Inferior parietal cortex (tissue), 1 donor: Measurements from ENCODE around the gene SLAMF8.

Experiments
- DNase-seq: peaks from one replicate; pipeline ENCODE4 v3.0.0-alpha.2; 2016; ENCODE audit errors: extremely low spot score

SLAMF8 gene

GRCh38 chr1:159849626-159850366 is 23.1 kb downstream of the SLAMF8 start:
- DNase-seq, result no peak

- no peak for DNase-seq
These were observed 24.7 kb downstream of the SLAMF8 start for GRCh38 chr1:159851407-159851806.

GRCh38 chr1:159853417-159854115 is 26.9 kb downstream of the SLAMF8 start:
- no peak for DNase-seq

GRCh38 chr1:159854116-159854692 is 27.5 kb downstream of the SLAMF8 start:
- peak; percentile 53 for DNase-seq

GRCh38 chr1:159854693-159855192 is 28.1 kb downstream of the SLAMF8 start:
- peak; percentile 57 for DNase-seq

GRCh38 chr1:159855709-159856108 is 29.0 kb downstream of the SLAMF8 start:
- no peak for DNase-seq

- DNase-seq, result no peak
These were observed 29.9 kb downstream of the SLAMF8 start for GRCh38 chr1:159856576-159856975.

GRCh38 chr1:159857889-159858288 is 31.2 kb downstream of the SLAMF8 start:
- no peak for DNase-seq

- no peak for DNase-seq
These were observed 33.2 kb downstream of the SLAMF8 start for GRCh38 chr1:159859767-159860322.

GRCh38 chr1:159860456-159860855 is 33.8 kb downstream of the SLAMF8 start:
- DNase-seq, result no peak

GRCh38 chr1:159861218-159861617 is 34.5 kb downstream of the SLAMF8 start:
- no peak for DNase-seq

GRCh38 chr1:159862031-159862430 is 35.4 kb downstream of the SLAMF8 start:
- no peak for DNase-seq

- no peak for DNase-seq
These were observed 35.9 kb downstream of the SLAMF8 start, which contains the start of gene VSIG8 for GRCh38 chr1:159862557-159862956. VSIG8 (minus strand) TSS chr1:159862657; CDS start chr1:159862521, 136 bp downstream.

- no peak for DNase-seq
These were observed 37.6 kb downstream of the SLAMF8 start for GRCh38 chr1:159864262-159864661.

GRCh38 chr1:159866066-159866465 is 39.4 kb downstream of the SLAMF8 start:
- DNase-seq, result no peak

GRCh38 chr1:159866905-159867663 is 40.4 kb downstream of the SLAMF8 start:
- DNase-seq, result no peak

- no peak for DNase-seq
These were observed 41.0 kb downstream of the SLAMF8 start for GRCh38 chr1:159867664-159868026.

GRCh38 chr1:159868766-159869165 is 42.1 kb downstream of the SLAMF8 start:
- DNase-seq, result no peak

GRCh38 chr1:159869173-159869572 is 42.5 kb downstream of the SLAMF8 start:
- no peak for DNase-seq

- DNase-seq, result no peak
These were observed 42.9 kb downstream of the SLAMF8 start for GRCh38 chr1:159869607-159870006.

GRCh38 chr1:159870704-159871103 is 44.0 kb downstream of the SLAMF8 start:
- no peak for DNase-seq

- no peak for DNase-seq
These were observed 46.2 kb downstream of the SLAMF8 start for GRCh38 chr1:159872891-159873290.
